GM18505 (cell line): Measurements from ENCODE around the gene GRK7.

Source experiments
- ATAC-seq: cut with Tn5 transposase; IDR thresholded peaks from one replicate; pipeline ENCODE4 v1.9.1; 2021; ENCODE audit not compliant: unreplicated experiment
- POLR2A ChIP-seq: IDR thresholded peaks from 4 replicates; pipeline ENCODE4 v1.6.1; 2011; ENCODE audit warnings: borderline replicate concordance; ENCODE audit not compliant: insufficient read depth, insufficient read length; ENCODE audit errors: extremely low read depth

Gene GRK7

GRCh38 chr3:141763088-141763750 lies at the start of gene GRK7:
GRK7 (plus strand) TSS chr3:141763408; CDS start chr3:141778285, 14,877 bp downstream.
- no peak for ATAC-seq
- TF ChIP-seq POLR2A, result no peak

GRCh38 chr3:141714671-141715070 lies 48.5 kb upstream of the GRK7 start:
- no peak for ATAC-seq
- TF ChIP-seq POLR2A, result no peak

- no peak for TF ChIP-seq POLR2A
- ATAC-seq, result no peak
These were observed 41.1 kb upstream of the GRK7 start for GRCh38 chr3:141722081-141722480.

- no peak for TF ChIP-seq POLR2A
- no peak for ATAC-seq
These were observed 40.6 kb upstream of the GRK7 start for GRCh38 chr3:141722648-141723047.

DNA sequence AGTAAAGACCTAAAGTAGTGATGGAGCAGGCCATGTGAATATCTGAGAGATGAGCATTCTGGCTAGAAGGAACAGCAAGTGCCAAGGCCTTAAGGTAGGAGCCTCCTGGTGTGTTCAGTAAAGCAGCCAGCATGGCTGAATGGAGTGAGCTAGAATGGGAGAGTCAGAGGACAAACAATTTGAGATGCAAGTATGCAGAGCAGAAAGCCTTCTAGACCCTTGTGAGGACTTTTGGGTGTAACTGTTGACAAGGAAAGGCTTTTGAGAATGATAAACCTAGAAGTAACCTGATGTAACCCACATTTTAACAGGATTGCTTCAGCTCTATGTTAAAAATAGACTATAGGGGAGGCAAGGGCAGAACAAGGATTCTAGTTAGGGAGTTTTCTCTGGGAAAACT lies 40.0 kb upstream of the GRK7 start:
- no peak for ATAC-seq
- TF ChIP-seq POLR2A, result no peak

DNA sequence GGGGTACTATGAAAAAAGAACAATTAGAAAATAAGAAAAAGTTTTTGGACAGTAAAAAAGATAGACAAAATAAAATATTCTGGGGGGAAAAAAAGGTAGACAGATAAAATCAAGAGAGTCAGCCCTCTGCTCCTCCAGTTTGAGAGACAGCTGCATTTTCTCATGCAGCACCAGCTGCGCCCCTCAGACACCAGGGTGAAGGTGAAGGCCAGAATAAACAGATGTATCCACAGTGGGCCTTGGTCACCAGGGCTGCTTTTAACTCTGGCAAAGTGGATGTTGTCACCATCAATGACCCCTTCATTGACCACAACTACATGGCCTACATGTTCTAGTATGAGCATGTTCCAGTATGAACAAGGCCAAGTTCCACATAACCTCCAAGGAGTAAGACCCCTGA lies 39.0 kb upstream of the GRK7 start:
- no peak for TF ChIP-seq POLR2A
- ATAC-seq, result no peak

GRCh38 chr3:141725036-141725435 lies 38.2 kb upstream of the GRK7 start:
- no peak for TF ChIP-seq POLR2A
- no peak for ATAC-seq

DNA sequence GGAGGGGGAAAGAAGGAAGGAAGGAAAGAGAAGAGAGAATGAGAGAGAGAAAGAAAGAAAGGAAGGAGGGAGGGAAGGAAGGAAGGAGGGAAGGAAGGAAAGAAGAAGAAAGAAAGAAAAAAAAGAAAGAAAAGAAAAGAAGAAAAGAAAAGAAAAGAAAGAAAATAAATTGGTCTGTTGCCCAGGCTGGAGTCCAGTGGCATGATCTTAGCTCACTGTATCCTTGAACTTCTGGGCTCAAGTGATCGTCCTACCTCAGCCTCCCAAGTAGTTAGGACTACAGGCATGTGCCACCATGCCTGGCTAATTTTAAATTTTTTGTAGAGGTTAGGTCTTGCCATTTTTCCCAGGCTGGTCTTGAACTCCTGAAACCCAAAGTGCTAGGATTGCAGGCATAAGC lies 36.7 kb upstream of the GRK7 start:
- no peak for ATAC-seq
- TF ChIP-seq POLR2A, result no peak

GRCh38 chr3:141728355-141728892 lies 34.8 kb upstream of the GRK7 start:
- no peak for ATAC-seq
- no peak for TF ChIP-seq POLR2A

DNA sequence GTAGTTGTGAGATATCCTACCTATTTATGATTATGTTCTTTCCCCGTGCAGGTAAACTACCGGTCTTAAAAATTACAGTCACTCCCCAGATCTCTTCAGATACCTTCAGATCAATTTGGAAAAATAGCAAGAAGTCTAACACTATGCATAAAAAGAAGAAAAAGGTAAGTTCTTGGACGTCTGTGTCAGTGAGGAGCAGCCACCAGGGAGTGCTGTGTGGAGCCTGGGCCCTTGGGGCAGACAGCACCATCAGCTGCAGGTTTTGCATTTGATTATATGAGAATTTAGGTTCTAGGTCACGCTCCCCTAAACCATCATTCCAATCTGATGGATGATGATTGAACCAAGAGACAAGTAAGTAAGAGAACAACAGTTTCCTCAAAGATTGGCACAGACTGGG lies 34.0 kb upstream of the GRK7 start:
- TF ChIP-seq POLR2A, result no peak
- no peak for ATAC-seq

DNA sequence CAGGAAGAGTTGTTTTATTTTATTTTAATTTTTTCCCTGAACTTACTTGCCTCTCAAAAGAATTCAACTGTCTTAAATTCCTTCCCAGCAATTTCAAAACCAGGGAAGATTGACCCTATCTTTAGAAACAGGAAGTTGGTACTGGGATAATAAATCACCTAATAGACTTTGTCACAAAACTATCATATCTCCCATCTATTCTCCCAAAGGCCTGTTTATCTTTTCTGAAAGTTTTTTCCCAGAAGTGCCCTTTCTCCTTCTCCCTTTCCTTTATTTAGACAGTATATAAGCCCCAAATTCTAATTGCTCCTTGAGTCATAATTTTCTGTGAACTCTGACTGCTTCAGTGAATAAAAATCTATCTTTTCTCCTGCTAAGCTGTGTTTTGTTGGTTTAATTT lies 28.0 kb upstream of the GRK7 start:
- ATAC-seq, result no peak
- TF ChIP-seq POLR2A, result no peak

DNA sequence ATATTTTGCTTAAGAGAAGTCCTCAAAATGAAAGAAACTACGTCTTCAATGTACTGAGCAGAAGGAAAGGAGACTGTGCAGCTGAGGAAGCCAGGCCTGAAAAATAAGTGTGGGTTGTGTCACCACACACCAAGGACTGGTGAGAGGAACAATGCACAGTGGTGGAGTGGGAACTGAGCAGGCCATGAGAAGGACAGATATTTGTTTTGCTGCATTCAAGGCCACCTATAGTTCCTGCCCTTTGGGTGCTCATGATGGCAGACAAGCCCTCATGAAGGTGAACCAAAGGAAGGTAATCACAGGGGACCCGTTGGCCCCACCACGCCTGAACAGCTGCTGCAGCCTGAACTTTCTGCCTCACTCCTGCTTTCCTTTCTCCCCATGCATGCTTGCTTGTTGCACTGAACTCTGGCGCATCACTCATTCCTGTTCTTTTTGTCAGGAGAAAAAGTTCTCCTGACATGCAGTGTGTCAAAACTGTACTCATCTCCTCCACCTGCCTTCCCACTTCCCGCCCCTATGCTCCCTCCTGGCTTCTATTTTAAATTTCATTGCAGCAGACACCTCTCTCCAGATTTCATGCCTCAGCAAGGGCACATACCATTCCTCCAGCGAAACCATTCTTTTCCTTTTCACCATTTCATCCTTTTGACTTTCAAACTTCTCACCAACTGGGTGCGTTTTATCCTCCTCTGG lies 27.3 kb upstream of the GRK7 start:
- TF ChIP-seq POLR2A, result no peak
- ATAC-seq, result no peak

- TF ChIP-seq POLR2A, result no peak
- no peak for ATAC-seq
These were observed 26.1 kb upstream of the GRK7 start for GRCh38 chr3:141737093-141737492.

DNA sequence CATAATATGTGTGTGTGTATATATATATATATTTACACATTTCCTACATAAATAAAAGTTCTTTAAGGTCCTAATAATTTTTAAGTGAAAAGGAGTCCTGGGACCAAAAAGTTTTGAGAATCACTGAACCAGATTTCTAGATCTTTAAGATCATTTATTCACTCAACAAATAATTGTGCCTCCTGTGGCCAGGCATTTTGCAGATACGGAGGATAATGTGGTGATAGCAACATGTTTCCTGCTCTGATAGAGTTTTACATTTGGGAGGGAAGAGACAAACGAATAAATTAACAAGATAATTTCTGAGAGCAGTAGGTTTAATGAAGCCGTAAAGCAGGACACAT lies 25.6 kb upstream of the GRK7 start:
- TF ChIP-seq POLR2A, result no peak
- ATAC-seq, result no peak
